Right cardiac atrium (tissue), 5 donors: ENCODE results near the gene HSPBP1. TPM values are rescaled to one million over a fixed set of nuclear protein-coding genes. Genes with fewer than 3 reads are reported as not detected.

ENCODE experiments used
- ATAC-seq, 2 donors: fragments of 200-7000 bp; cut with Tn5 transposase; one replicate each; pipeline versions ENCODE4 v1.8.0 to v1.9.1; 2020; ENCODE audit warnings: moderate library complexity in 2 of 2, mild to moderate bottlenecking in 1 of 2
- DNase-seq, 3 donors: peaks; one replicate each; pipeline ENCODE4 v3.0.0-alpha.2; 2020
- H3K27ac ChIP-seq: one replicate; pipeline ENCODE4 v1.5.1; 2013; ENCODE audit warnings: mild to moderate bottlenecking, low read length, control low read depth, moderate library complexity
- H3K27me3 ChIP-seq: one replicate; pipeline ENCODE4 v1.6.1; 2013; ENCODE audit not compliant: control insufficient read depth, insufficient read depth
- H3K4me1 ChIP-seq: one replicate; pipeline ENCODE4 v1.6.1; 2013; ENCODE audit warnings: low read length; ENCODE audit not compliant: control insufficient read depth, insufficient read depth
- H3K4me3 ChIP-seq: one replicate; pipeline ENCODE4 v1.5.1; 2013; ENCODE audit warnings: low read length, control low read depth
- H3K9me3 ChIP-seq: one replicate; pipeline ENCODE4 v1.6.1; 2013; ENCODE audit warnings: low read length; ENCODE audit not compliant: control insufficient read depth
- WGBS: extraction: QIAGEN DNeasy Blood & Tissue Kit; methylation state at CpG from one replicate; pipeline ENCODE4 v1.1.7; 2013; 5-methylcytosine and 5-hydroxymethylcytosine counted together
- intact Hi-C, 4 donors: fragments of 100-400 bp; cut with DNase I; formaldehyde crosslinking; loops; one replicate each; pipeline versions ENCODE4 v1.11.0 to v1.14.0; 2022 to 2023
- polyA plus RNA-seq: library from polyadenylated mRNA; stranded (reverse); fragments of 200-250 nt; gene quantifications from one replicate; pipeline ENCODE4 v1.2.3, GENCODE V29; 2013
- total RNA-seq, 4 donors: library from RNA; stranded (reverse); fragmentation: NEBNext Ultra II Directional; extraction: Animal tissue kit (Norgen Biotek cat#: 25700); gene quantifications; one replicate each; pipeline ENCODE4 v1.2.1, GENCODE V29; 2021
- donor health status: healthy with polysubstance abuse.
- donor health status: DM: no; HTN: yes; CAD: no.
- donor health status: DM: no; HTN: no; CAD: no.
- donor health status: DM: no; HTN: yes; CAD: no; lungs with severe emphysema.
- donor health status: DM: yes; HTN: yes; CAD: no.

The HSPBP1 gene
- total and polyA plus RNA-seq, 5 donors = 27.7 to 48.0 (median 33.4) TPM

DNA sequence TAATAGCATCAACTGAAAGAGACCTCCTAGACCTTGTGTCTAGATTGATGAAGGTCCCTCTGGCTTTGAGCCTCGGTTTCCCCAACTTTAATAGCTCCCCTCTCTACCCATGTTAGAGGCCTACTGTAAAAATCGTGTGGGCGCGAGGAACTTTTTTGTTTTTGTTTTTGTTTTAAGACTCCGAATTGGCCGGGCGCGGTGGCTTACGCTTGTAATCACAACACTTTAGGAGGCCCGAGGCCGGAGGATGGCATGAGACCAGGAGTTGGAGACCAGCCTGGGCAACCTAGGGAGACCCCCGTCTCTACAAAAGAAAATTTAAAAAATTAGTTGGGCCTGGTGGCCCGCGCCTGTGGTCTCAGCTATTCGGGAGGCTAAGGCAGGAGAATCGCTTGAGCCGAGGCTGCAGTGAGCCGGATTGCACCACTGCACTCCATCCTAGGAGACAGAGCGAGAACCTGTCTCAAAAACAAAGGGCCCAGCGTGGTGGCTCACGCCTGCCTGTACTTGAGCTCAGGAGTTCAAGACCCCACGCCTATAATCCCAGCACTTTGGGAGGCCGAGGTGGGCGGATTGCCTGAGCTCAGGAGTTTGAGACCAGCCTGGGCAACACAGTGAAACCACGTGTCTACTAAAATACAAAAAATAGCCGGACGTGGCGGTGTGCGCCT is 20.2 kb downstream of the HSPBP1 start:
- H3K9me3 ChIP-seq = no peaks in the 10 kb centered on the region
- 44% methylated on average over 29 of the region's 29 CpGs for WGBS
- peak overlapping the region; percentile 76 for H3K27ac ChIP-seq
- intact Hi-C loops = loop anchor here in 1 of 4 donors (2.0 kb wide), 1 partner anchor 19 kb away; no protein-coding TSS in a partner anchor
- ATAC-seq (no peak), DNase-seq (peak; percentile 46 to 81 (median 69))
- peak overlapping the region; percentile 66 for H3K4me3 ChIP-seq
- H3K27me3 ChIP-seq = no peaks in the 10 kb centered on the region
- peaks cover 18% of the 10 kb centered on the region for H3K4me1 ChIP-seq

DNA sequence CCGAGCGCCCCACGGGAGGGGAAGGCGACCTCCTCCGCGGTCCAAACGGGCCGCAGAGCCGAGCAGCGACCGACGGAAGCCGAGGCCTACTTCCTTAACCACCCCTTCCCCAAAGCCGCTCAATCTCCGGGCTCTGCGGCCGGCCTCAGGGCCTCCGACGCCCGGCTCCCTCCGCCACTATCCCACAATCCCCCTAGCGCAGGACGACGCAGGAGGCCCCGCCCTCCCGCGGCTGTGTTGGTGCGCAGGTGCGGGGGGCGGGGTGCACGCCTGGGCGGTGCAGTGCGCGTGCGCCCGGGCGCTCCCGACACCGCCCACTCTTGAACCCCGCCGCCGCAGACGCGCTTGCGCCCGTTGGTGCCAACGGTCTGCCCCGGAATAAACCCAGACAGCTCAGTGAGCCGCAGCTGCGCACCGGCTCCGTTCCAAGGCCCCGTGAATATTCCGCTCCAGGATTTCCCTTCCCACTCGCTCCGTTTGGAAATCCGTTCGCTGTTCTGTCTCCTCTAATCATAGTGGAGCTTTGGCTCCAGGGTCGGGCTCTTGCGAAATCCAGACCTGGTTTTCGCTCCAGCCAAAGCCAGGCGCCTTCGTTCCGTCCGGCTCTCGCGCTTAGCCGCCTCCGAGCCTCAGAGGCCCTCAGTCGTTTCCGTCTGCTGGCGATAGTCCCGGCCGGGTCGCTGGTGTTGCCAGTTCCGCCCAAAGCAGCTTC is 20.9 kb downstream of the HSPBP1 start, which contains the start of gene PPP6R1:
PPP6R1 (minus strand) TSS at position 190 of the 712 bp plus-strand sequence. CDS start 11,914 bp downstream, outside the sequence.
- Histone ChIP-seq H3K4me3 (peak within 1 kb of the TSS; percentile 70), H3K27ac (peak within 1 kb of the TSS; percentile 80), H3K9me3 (no peaks in the 10 kb centered on the region), H3K27me3 (no peaks in the 10 kb centered on the region), H3K4me1 (peaks cover 18% of the 10 kb centered on the region)
- under 1% methylated on average over 76 of the region's 76 CpGs for WGBS
- ATAC-seq = peak; percentile 96 to 97
- peak; percentile 98 to 99 (median 99) for DNase-seq
- intact Hi-C loops = loop anchor here in 1 of 4 donors (2.0 kb wide), 1 partner anchor 20 kb away; no protein-coding TSS in a partner anchor

DNA sequence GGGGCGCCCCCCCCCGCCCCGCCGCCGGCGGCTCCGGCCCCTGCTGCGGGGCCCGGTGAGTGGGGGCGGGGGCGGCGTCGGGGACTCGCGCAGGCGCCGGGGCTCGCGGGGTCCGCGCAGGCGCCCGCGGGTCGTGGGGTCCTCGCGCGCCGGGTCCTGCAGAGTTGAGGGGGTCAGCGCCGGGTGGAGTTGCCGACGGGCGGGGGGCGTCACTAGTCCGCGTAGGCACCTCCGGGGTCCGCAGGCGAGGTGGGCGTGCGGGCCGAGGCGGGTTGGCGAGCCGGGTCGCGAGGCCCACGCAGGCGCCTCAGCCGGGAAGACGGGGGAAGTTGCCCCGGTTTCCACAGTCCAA is 21.5 kb downstream of the HSPBP1 start:
- Histone ChIP-seq H3K4me1 (peaks cover 18% of the 10 kb centered on the region), H3K27me3 (no peaks in the 10 kb centered on the region), H3K4me3 (peak overlapping the region; percentile 70), H3K27ac (peak overlapping the region; percentile 80), H3K9me3 (no peaks in the 10 kb centered on the region)
- DNase-seq (no peak), ATAC-seq (peak in 1 of 2 donors; percentile 19)
- intact Hi-C loops = loop anchor here in 1 of 4 donors (2.0 kb wide), 1 partner anchor 20 kb away; no protein-coding TSS in a partner anchor
- WGBS = under 1% methylated on average over 52 of the region's 53 CpGs

DNA sequence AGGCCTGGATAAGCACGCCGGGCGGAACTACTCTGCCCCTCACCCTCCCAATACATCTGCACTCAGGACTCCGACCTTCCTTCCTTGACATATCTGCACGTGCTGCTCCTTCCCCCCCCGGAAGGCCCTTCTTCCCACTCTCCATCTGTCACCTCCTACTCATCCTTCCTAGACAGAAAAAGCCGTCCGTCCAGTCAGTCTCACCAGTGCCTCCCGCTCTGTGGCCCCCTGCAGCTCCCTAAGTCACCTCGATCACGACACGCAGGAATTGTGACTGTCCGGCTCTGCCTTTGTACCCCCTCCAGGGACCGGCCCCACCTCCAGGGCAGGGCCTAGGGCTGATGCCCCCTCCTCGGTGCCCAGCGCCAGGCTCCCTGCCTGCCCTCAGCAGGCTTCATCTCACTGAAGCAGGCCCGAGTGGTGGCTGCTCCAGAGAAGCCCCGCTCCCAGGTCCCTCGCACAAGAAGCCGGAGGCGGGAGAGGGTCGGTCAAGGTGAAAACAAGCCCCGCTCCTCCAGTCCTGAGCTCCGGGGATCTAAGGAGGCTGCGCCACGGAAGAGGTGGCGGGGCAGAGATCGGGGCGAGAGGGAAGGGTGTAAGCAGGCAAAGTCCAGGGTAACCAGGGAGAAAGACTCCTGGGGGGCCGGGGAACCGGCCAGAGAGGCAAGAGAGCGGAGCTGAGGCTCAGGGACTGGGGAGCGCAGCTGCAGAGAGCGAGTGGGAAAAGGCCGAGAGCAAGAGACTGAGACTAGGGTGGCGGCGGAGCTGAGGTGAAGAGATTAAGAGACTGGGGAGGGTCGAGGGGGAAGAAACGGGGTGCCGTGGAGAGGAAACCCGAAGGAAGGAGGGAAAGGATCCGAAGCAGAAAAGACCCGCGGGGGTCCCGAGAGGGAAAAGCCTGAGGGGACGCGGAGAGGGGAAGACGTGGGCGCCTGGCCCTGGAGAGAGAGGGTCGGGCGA is 22.2 kb downstream of the HSPBP1 start:
- no peaks in the 10 kb centered on the region for H3K27me3 ChIP-seq
- ATAC-seq (no peak), DNase-seq (no peak)
- H3K4me3 ChIP-seq = peak overlapping the region; percentile 70
- 2% methylated on average over 51 of the region's 51 CpGs for WGBS
- peaks cover 18% of the 10 kb centered on the region for H3K4me1 ChIP-seq
- peak overlapping the region; percentile 15 for H3K27ac ChIP-seq
- intact Hi-C loops = loop anchor here in 1 of 4 donors (2.0 kb wide), 1 partner anchor 21 kb away; no protein-coding TSS in a partner anchor
- H3K9me3 ChIP-seq = no peaks in the 10 kb centered on the region

DNA sequence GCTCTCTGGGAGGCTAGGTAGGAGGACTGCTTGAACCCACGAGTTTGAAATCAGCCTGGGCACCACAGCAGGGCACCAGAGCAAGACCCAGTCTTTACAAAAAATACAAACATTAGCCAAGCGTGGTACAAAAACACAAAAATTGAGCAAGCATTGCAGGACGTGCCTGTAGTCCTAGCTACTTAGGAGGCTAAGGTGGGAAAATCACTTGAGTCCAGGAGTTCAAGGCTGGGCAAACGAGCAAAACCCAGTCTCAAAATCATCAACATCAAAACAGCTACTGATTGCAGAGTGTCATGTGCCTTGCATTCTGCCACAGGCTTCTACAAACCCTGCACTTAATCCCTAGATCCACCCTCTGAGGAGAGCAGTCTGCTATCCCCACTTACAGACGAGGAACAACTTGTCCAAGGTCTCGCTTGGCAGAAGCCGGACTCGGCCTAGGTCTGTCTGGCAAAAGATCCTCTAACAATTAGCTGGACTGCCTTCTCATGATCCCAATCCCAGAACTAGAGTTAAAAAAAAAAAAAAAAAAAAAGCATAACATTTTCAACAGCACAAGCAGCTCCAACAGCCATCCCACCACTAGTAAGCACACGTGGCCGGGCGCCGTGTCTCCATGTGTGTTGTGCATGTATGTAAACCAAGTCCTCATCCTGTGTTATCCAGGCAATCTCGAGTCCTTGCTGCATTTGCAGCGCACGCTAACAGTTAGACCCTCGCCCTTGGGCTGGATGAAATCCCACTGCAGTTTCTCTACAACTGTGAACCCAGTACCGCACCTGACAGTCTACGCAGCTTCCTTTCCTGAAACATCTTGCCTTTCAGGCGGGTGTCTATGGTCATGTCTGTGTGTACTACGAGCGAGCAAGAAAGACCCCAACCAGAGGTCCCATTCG is 23.1 kb downstream of the HSPBP1 start:
- Histone ChIP-seq H3K9me3 (no peaks in the 10 kb centered on the region), H3K4me3 (peak overlapping the region; percentile 70), H3K27me3 (no peaks in the 10 kb centered on the region), H3K4me1 (peaks cover 18% of the 10 kb centered on the region), H3K27ac (no peak overlapping the region)
- no peak for DNase-seq
- ATAC-seq = no peak
- WGBS = 42% methylated on average over 22 of the region's 22 CpGs
- intact Hi-C loops = no loop called here

DNA sequence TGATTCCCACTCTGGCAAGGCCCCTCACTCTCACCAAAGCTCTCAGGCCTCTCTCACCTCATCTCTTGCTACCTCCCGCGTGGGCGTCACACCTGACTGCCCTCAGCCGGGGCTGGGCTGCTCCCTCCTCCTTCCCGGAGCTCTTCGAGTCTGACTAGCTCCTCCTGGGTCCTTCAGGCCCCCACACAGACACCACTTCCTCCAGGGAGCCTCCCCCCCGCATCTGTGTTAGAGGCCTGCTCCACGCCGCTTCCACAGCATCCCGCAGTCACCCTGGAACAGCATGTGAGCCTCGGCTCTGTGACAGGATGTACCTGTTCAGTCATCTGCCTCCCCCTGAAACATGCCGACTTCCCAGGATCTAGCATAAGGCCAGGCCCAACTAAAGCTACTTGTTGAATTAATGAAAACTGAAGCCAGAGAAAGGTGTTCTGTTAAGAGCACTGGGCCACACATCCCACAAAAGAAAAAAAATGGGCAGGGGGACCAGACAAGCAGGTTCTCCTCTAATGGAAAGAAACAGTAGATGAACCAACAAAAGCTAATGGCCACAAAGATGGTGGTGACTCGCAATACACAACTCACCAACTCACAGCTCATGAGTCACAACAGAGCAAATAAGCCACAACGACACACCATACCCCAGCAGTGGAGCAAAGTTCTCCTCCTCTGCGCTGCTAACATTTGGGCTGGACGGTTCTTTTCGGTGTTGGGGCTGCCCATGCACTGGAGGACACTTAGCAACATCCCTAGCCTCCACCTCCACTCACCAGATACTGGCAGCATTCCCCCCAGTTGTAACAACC is 24.1 kb downstream of the HSPBP1 start:
- intact Hi-C loops = no loop called here
- no peak overlapping the region for H3K4me3 ChIP-seq
- ATAC-seq (no peak), DNase-seq (peak in 2 of 3 donors; percentile 53 to 63)
- H3K4me1 ChIP-seq = peaks cover 18% of the 10 kb centered on the region
- H3K27me3 ChIP-seq = no peaks in the 10 kb centered on the region
- WGBS = 57% methylated on average over 17 of the region's 17 CpGs
- no peaks in the 10 kb centered on the region for H3K9me3 ChIP-seq
- H3K27ac ChIP-seq = no peak overlapping the region

DNA sequence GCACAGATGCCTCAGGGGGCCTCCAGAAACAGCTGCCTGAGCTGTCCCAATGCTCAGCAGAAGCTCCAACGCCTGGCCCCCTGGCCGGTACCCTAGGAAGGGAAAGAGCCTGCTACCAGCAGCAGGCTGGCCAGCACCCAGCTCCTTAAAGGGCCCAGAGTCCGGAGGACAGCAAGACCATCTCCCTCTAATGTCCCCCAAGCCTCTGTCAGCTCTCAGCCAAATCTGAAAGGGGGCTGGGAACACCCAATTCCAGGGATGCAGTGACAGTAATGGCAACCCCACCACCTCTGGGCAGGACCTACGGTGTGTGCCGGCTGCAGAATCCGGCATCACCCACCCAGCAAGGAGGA is 25.3 kb downstream of the HSPBP1 start:
- ATAC-seq (no peak), DNase-seq (peak in 1 of 3 donors; percentile 46)
- Histone ChIP-seq H3K27me3 (no peaks in the 10 kb centered on the region), H3K4me1 (peaks cover 16% of the 10 kb centered on the region), H3K27ac (no peak overlapping the region), H3K9me3 (no peaks in the 10 kb centered on the region), H3K4me3 (no peak overlapping the region)
- intact Hi-C loops = no loop called here
- 42% methylated on average over 6 of the region's 6 CpGs for WGBS

DNA sequence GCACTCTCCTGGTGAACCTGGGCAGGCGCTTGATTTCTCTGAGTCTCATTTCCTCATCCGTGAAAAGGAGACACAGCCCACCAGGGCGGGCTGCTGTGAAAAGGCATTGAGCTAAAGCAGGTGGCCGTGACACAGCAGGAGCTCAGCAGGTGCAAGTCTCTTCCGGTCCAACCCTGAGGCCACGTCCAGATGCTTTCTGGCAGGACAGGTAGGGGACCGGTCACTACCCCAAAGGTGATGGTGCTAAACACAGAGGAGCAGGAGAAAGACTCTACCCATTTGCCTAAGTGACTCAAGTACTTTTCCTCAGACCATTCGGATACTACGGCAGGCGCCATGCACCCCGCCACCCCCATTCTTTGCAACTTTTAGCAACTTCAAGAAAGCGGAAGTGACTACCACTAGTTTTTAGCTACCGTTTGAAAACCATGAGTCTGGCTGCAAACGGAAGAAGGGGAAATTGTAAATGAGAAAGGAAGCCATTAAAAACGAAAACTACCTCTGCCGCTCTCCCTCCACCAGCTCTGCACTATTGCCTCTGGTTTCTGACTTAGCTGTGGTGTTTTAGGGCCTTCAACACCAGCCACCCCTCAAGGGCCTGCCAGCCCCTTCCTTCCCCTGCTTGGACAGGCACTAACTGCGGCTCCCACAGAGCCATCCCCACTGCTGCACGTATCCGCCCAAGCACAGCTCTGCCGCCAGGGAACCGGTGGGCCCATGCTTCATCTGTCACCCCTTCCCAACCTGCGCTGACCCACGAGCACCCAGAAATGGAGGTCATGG is 25.9 kb downstream of the HSPBP1 start:
- Histone ChIP-seq H3K4me3 (no peak overlapping the region), H3K27ac (no peak overlapping the region), H3K9me3 (no peaks in the 10 kb centered on the region), H3K27me3 (no peaks in the 10 kb centered on the region), H3K4me1 (peaks cover 16% of the 10 kb centered on the region)
- ATAC-seq (no peak), DNase-seq (peak in 1 of 3 donors; percentile 58)
- intact Hi-C loops = no loop called here
- 68% methylated on average over 23 of the region's 23 CpGs for WGBS
